Gastrocnemius medialis (tissue), 4 donors: ENCODE results near the gene LEMD1.

ENCODE experiments used
- POLR2A ChIP-seq, 2 donors: fragments of 450-650 bp; IDR thresholded peaks; one replicate each; pipeline ENCODE4 v1.6.1; 2017; ENCODE audit warnings: antibody characterized with exemption in 2 of 2, mild to moderate bottlenecking in 2 of 2, moderate library complexity in 2 of 2
- TF ChIP-seq, protein P1 (sequence below), 5 experiments: fragments of 450-650 bp in 3 of 5; fragments of 200-600 bp in 2 of 5; sonication (generic) in 2 of 5; IDR thresholded peaks in 4 of 5; conservative IDR thresholded peaks in 1 of 5; 1 replicate in 4 of 5; 2 replicates in 1 of 5; pipeline ENCODE4 v1.5.1; 2016 to 2019; ENCODE audit warnings: antibody characterized with exemption in 5 of 5, mild to moderate bottlenecking in 3 of 5, moderate library complexity in 3 of 5

DNA sequence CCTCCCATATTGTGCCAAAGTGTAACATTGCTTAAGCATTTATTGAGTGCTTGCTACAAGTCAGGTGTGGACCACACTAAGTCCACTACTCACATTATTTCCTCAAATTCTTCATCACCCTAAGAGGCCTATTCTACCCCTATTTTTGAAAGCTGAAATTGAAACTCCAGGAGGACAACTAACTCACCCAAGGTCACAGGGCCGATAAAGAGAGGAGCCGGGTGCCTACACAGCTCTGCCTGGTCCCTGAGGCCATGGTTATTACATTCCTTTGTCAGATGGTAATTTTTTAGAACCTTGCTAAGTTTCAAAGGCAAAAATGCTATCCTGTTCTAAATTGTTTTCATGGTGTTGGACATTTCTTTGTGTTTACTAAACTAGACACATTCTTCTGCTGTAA is 41.0 kb downstream of the LEMD1 start:
- no peak for TF ChIP-seq POLR2A (IDR thresholded peaks at IDR 0.05)
- TF ChIP-seq, protein P1, sequence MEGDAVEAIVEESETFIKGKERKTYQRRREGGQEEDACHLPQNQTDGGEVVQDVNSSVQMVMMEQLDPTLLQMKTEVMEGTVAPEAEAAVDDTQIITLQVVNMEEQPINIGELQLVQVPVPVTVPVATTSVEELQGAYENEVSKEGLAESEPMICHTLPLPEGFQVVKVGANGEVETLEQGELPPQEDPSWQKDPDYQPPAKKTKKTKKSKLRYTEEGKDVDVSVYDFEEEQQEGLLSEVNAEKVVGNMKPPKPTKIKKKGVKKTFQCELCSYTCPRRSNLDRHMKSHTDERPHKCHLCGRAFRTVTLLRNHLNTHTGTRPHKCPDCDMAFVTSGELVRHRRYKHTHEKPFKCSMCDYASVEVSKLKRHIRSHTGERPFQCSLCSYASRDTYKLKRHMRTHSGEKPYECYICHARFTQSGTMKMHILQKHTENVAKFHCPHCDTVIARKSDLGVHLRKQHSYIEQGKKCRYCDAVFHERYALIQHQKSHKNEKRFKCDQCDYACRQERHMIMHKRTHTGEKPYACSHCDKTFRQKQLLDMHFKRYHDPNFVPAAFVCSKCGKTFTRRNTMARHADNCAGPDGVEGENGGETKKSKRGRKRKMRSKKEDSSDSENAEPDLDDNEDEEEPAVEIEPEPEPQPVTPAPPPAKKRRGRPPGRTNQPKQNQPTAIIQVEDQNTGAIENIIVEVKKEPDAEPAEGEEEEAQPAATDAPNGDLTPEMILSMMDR (IDR thresholded peaks at IDR 0.05 in 4 of 5, conservative IDR thresholded peaks at IDR 0.05 in 1 of 5): no peak
